Neural cell (in vitro differentiated cells): Measurements from ENCODE around the gene PSMD3. TPM values are rescaled to one million over a fixed set of nuclear protein-coding genes. Genes with fewer than 3 reads are reported as not detected.

Experiments used
- H2AFZ ChIP-seq: fragments of 200-600, 300-800 bp; sonication (generic), shearing (Covaris generic); 2 replicates; pipeline ENCODE4 v1.6.0; 2014; ENCODE audit warnings: low read depth, mild to moderate bottlenecking, antibody characterized with exemption, low read length, moderate library complexity
- H3F3A ChIP-seq: fragments of 200-600 bp; shearing (Covaris generic); 2 replicates; pipeline ENCODE4 v1.6.1; 2016; ENCODE audit warnings: mild to moderate bottlenecking, moderate library complexity, mixed read lengths, antibody characterized with exemption, low read length; ENCODE audit not compliant: insufficient read depth, poor library complexity, severe bottlenecking
- H3K27ac ChIP-seq: fragments of 200-600, 300-800 bp; sonication (generic), shearing (Covaris generic); 2 replicates; pipeline ENCODE4 v1.5.1; 2014; ENCODE audit warnings: mild to moderate bottlenecking, low read length, moderate library complexity
- H3K27me3 ChIP-seq: fragments of 300-800, 200-600 bp; sonication (generic), shearing (Covaris generic); 2 replicates; pipeline ENCODE4 v1.6.0; 2014; ENCODE audit warnings: mild to moderate bottlenecking, low read depth, low read length, moderate library complexity; ENCODE audit not compliant: insufficient read depth
- H3K36me3 ChIP-seq: fragments of 300-800, 200-600 bp; sonication (generic), shearing (Covaris generic); 2 replicates; pipeline ENCODE4 v1.5.1; 2014; ENCODE audit warnings: mild to moderate bottlenecking, antibody characterized with exemption, low read length, moderate library complexity; ENCODE audit not compliant: insufficient read depth
- H3K4me2 ChIP-seq: fragments of 300-800, 200-600 bp; sonication (generic), shearing (Covaris generic); 2 replicates; pipeline ENCODE4 v1.6.0; 2014; ENCODE audit warnings: mild to moderate bottlenecking, low read length
- H3K4me3 ChIP-seq: fragments of 300-800, 200-600 bp; sonication (generic), shearing (Covaris generic); 2 replicates; pipeline ENCODE4 v1.5.1; 2014; ENCODE audit warnings: mild to moderate bottlenecking, low read length, moderate library complexity
- H3K79me2 ChIP-seq: fragments of 200-600 bp; shearing (Covaris generic); replicated peaks from 2 replicates; pipeline ENCODE4 v1.6.0; 2014; ENCODE audit warnings: mild to moderate bottlenecking, low read length, moderate library complexity; ENCODE audit not compliant: insufficient read depth
- H3K9ac ChIP-seq: fragments of 300-800, 200-600 bp; sonication (generic), shearing (Covaris generic); 2 replicates; pipeline ENCODE4 v1.6.1; 2016; ENCODE audit warnings: mild to moderate bottlenecking, low read length, mixed read lengths
- H3K9me2 ChIP-seq: fragments of 200-600 bp; shearing (Covaris generic); 2 replicates; pipeline ENCODE4 v1.6.1; 2016; ENCODE audit warnings: mild to moderate bottlenecking, low read length, mixed read lengths; ENCODE audit not compliant: insufficient read depth
- H3K9me3 ChIP-seq: fragments of 200-600, 300-800 bp; sonication (generic), shearing (Covaris generic); 2 replicates; pipeline ENCODE4 v1.6.1; 2016; ENCODE audit warnings: mild to moderate bottlenecking, mixed run types, low read length, moderate library complexity, mixed read lengths
- H4K20me1 ChIP-seq: fragments of 200-600 bp; shearing (Covaris generic); 2 replicates; pipeline ENCODE4 v1.6.1; 2016; ENCODE audit warnings: mild to moderate bottlenecking, mixed run types; ENCODE audit not compliant: insufficient read depth
- EP300 ChIP-seq: fragments of 450-650 bp; conservative IDR thresholded peaks from 2 replicates; pipeline ENCODE4 v1.6.1; 2014; ENCODE audit warnings: antibody characterized with exemption, mild to moderate bottlenecking, moderate library complexity; ENCODE audit not compliant: poor library complexity, severe bottlenecking
- EZH2 ChIP-seq: fragments of 200-600, 300-800 bp; shearing (Covaris generic), sonication (generic); IDR thresholded peaks from 2 replicates; pipeline ENCODE4 v1.6.1; 2014; ENCODE audit warnings: antibody characterized with exemption, low read length, borderline replicate concordance, mild to moderate bottlenecking; ENCODE audit not compliant: insufficient read depth, poor library complexity, severe bottlenecking
- MXI1 ChIP-seq: fragments of 450-650 bp; conservative IDR thresholded peaks from 2 replicates; pipeline ENCODE4 v1.6.1; 2014; ENCODE audit warnings: antibody characterized with exemption, mild to moderate bottlenecking; ENCODE audit not compliant: poor library complexity, severe bottlenecking
- POLR2AphosphoS5 ChIP-seq: IDR thresholded peaks from 2 replicates; pipeline ENCODE4 v1.6.1; 2012
- RAD21 ChIP-seq: fragments of 450-650 bp; conservative IDR thresholded peaks from 2 replicates; pipeline ENCODE4 v1.6.1; 2014; ENCODE audit warnings: antibody characterized with exemption, mild to moderate bottlenecking, moderate library complexity
- SMC3 ChIP-seq: fragments of 450-650 bp; conservative IDR thresholded peaks from 2 replicates; pipeline ENCODE4 v1.6.1; 2014; ENCODE audit warnings: antibody characterized with exemption, mild to moderate bottlenecking, moderate library complexity; ENCODE audit not compliant: poor library complexity
- TAF1 ChIP-seq: IDR thresholded peaks from 2 replicates; pipeline ENCODE4 v1.6.1; 2012; ENCODE audit warnings: low read depth
- polyA plus RNA-seq: library from polyadenylated mRNA; depleted of rRNA; stranded (reverse); fragments of >200 nt; gene quantifications from 2 replicates; pipeline ENCODE4 v1.2.3, GENCODE V29; 2014
- TF ChIP-seq, protein P1 (sequence below): fragments of 450-650 bp; IDR thresholded peaks from 2 replicates; pipeline ENCODE4 v1.5.1; 2014; ENCODE audit warnings: antibody characterized with exemption, mild to moderate bottlenecking, moderate library complexity; ENCODE audit not compliant: poor library complexity, severe bottlenecking
- TF ChIP-seq, protein P2 (sequence below): IDR thresholded peaks from 2 replicates; pipeline ENCODE4 v1.6.1; 2012; ENCODE audit warnings: borderline replicate concordance

Gene PSMD3
- polyA plus RNA-seq, 1 donor from 2014 or later: 117 TPM

- Histone ChIP-seq H3K4me2 (no peak overlapping the region), H3K79me2 (no peaks in the 10 kb centered on the region), H3K36me3 (no peaks in the 10 kb centered on the region), H3K27me3 (no peaks in the 10 kb centered on the region), H3K4me3 (no peak overlapping the region), H3K9me3 (no peaks in the 10 kb centered on the region), H3K9me2 (no peaks in the 10 kb centered on the region), H4K20me1 (no peaks in the 10 kb centered on the region), H3K27ac (no peak overlapping the region), H3K9ac (no peak overlapping the region), H3F3A (no peaks in the 10 kb centered on the region), H2AFZ (no peak overlapping the region)
- TF ChIP-seq EP300 (no peak), POLR2AphosphoS5 (no peak), SMC3 (no peak), TAF1 (no peak)
- TF ChIP-seq, protein P1, sequence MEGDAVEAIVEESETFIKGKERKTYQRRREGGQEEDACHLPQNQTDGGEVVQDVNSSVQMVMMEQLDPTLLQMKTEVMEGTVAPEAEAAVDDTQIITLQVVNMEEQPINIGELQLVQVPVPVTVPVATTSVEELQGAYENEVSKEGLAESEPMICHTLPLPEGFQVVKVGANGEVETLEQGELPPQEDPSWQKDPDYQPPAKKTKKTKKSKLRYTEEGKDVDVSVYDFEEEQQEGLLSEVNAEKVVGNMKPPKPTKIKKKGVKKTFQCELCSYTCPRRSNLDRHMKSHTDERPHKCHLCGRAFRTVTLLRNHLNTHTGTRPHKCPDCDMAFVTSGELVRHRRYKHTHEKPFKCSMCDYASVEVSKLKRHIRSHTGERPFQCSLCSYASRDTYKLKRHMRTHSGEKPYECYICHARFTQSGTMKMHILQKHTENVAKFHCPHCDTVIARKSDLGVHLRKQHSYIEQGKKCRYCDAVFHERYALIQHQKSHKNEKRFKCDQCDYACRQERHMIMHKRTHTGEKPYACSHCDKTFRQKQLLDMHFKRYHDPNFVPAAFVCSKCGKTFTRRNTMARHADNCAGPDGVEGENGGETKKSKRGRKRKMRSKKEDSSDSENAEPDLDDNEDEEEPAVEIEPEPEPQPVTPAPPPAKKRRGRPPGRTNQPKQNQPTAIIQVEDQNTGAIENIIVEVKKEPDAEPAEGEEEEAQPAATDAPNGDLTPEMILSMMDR: no peak
Measured at GRCh38 chr17:39934324-39934723, 46.3 kb upstream of the PSMD3 start.

- H3K4me3 ChIP-seq: no peak overlapping the region
Measured at GRCh38 chr17:39935909-39936308, 44.7 kb upstream of the PSMD3 start.

More at GRCh38 chr17:39935909-39936308, 44.7 kb upstream of the PSMD3 start:
- Histone ChIP-seq H4K20me1 (no peaks in the 10 kb centered on the region), H3K9me2 (no peaks in the 10 kb centered on the region), H3K27me3 (no peaks in the 10 kb centered on the region), H3K9ac (no peak overlapping the region), H3K9me3 (no peaks in the 10 kb centered on the region), H3K27ac (no peak overlapping the region), H2AFZ (no peak overlapping the region), H3K79me2 (no peaks in the 10 kb centered on the region), H3F3A (no peaks in the 10 kb centered on the region), H3K4me2 (no peak overlapping the region), H3K36me3 (no peaks in the 10 kb centered on the region)
- TF ChIP-seq SMC3 (no peak), RAD21 (no peak), EZH2 (no peak), TAF1 (no peak), POLR2AphosphoS5 (no peak), EP300 (no peak), MXI1 (no peak)
- TF ChIP-seq, protein P2, sequence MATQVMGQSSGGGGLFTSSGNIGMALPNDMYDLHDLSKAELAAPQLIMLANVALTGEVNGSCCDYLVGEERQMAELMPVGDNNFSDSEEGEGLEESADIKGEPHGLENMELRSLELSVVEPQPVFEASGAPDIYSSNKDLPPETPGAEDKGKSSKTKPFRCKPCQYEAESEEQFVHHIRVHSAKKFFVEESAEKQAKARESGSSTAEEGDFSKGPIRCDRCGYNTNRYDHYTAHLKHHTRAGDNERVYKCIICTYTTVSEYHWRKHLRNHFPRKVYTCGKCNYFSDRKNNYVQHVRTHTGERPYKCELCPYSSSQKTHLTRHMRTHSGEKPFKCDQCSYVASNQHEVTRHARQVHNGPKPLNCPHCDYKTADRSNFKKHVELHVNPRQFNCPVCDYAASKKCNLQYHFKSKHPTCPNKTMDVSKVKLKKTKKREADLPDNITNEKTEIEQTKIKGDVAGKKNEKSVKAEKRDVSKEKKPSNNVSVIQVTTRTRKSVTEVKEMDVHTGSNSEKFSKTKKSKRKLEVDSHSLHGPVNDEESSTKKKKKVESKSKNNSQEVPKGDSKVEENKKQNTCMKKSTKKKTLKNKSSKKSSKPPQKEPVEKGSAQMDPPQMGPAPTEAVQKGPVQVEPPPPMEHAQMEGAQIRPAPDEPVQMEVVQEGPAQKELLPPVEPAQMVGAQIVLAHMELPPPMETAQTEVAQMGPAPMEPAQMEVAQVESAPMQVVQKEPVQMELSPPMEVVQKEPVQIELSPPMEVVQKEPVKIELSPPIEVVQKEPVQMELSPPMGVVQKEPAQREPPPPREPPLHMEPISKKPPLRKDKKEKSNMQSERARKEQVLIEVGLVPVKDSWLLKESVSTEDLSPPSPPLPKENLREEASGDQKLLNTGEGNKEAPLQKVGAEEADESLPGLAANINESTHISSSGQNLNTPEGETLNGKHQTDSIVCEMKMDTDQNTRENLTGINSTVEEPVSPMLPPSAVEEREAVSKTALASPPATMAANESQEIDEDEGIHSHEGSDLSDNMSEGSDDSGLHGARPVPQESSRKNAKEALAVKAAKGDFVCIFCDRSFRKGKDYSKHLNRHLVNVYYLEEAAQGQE: no peak
- TF ChIP-seq, protein P1: no peak
